SK-N-SH treated with all-trans-retinoic acid at 6 μM for 48 hours (cell line): ENCODE results near the gene CXCL3.

ENCODE experiments used
- ATAC-seq: fragments of 200-7000 bp; cut with Tn5 transposase; 3 replicates; pipeline ENCODE4 v1.9.1; 2020; ENCODE audit warnings: mild to moderate bottlenecking, moderate library complexity
- ARNTL ChIP-seq: fragments of 450-650 bp; formaldehyde crosslinking; IDR thresholded peaks from 2 replicates; pipeline ENCODE4 v1.5.0; 2020; ENCODE audit warnings: low read depth, mild to moderate bottlenecking, moderate library complexity, borderline replicate concordance
- BACH2 ChIP-seq: fragments of 250-450 bp; sonication (Bioruptor Pico); IDR thresholded peaks from 2 replicates; pipeline ENCODE4 v1.9.0; 2021; ENCODE audit warnings: mild to moderate bottlenecking, borderline replicate concordance
- CSDC2 ChIP-seq: fragments of 250-450 bp; sonication (Bioruptor Pico); IDR thresholded peaks from 2 replicates; pipeline ENCODE4 v1.5.0; 2020; ENCODE audit warnings: mild to moderate bottlenecking, moderate library complexity
- GLIS3 ChIP-seq: fragments of 250-450 bp; sonication (Bioruptor Pico); IDR thresholded peaks from 2 replicates; pipeline ENCODE4 v1.5.0; 2020; ENCODE audit warnings: mild to moderate bottlenecking, moderate library complexity
- ISL1 ChIP-seq: fragments of 250-450 bp; sonication (Bioruptor Pico); IDR thresholded peaks from 2 replicates; pipeline ENCODE4 v2.1.2; 2022; ENCODE audit warnings: mild to moderate bottlenecking, moderate library complexity
- OSR1 ChIP-seq: fragments of 250-450 bp; sonication (Bioruptor Pico); IDR thresholded peaks from 2 replicates; pipeline ENCODE4 v1.8.0; 2022; ENCODE audit warnings: moderate library complexity, mild to moderate bottlenecking, inconsistent platforms
- PPARA ChIP-seq: fragments of 250-450 bp; sonication (Bioruptor Pico); IDR thresholded peaks from 2 replicates; pipeline ENCODE4 v1.5.0; 2020; ENCODE audit warnings: mild to moderate bottlenecking, borderline replicate concordance
- RARB ChIP-seq: fragments of 250-450 bp; sonication (Bioruptor Pico); IDR thresholded peaks from 2 replicates; pipeline ENCODE4 v1.8.0; 2021; ENCODE audit warnings: mild to moderate bottlenecking, moderate library complexity
- SNAI2 ChIP-seq: fragments of 250-450 bp; sonication (Bioruptor Pico); IDR thresholded peaks from 2 replicates; pipeline ENCODE4 v1.5.0; 2020; ENCODE audit warnings: mild to moderate bottlenecking, moderate library complexity
- TCF4 ChIP-seq: fragments of 250-450 bp; sonication (Bioruptor Pico); IDR thresholded peaks from 2 replicates; pipeline ENCODE4 v1.8.0; 2021; ENCODE audit warnings: mild to moderate bottlenecking, moderate library complexity, borderline replicate concordance
- TOX ChIP-seq: fragments of 250-450 bp; sonication (Bioruptor Pico); IDR thresholded peaks from 2 replicates; pipeline ENCODE4 v1.8.0; 2021; ENCODE audit warnings: mild to moderate bottlenecking, moderate library complexity, borderline replicate concordance
- ZC3H10 ChIP-seq: fragments of 250-450 bp; sonication (Bioruptor Pico); IDR thresholded peaks from 2 replicates; pipeline ENCODE4 v1.5.1; 2021; ENCODE audit warnings: mild to moderate bottlenecking, moderate library complexity
- ZFP3 ChIP-seq: fragments of 250-450 bp; sonication (Bioruptor Pico); IDR thresholded peaks from 2 replicates; pipeline ENCODE4 v1.5.0; 2020; ENCODE audit warnings: mild to moderate bottlenecking, moderate library complexity
- ZFP30 ChIP-seq: fragments of 450-650 bp; formaldehyde crosslinking; IDR thresholded peaks from 2 replicates; pipeline ENCODE4 v1.5.0; 2022; ENCODE audit warnings: mild to moderate bottlenecking, moderate library complexity
- ZNF565 ChIP-seq: fragments of 450-650 bp; formaldehyde crosslinking; conservative IDR thresholded peaks from 2 replicates; pipeline ENCODE4 v1.5.0; 2020; ENCODE audit warnings: low read depth, mild to moderate bottlenecking, moderate library complexity
- ZNF70 ChIP-seq: fragments of 450-650 bp; formaldehyde crosslinking; IDR thresholded peaks from 2 replicates; pipeline ENCODE4 v1.5.0; 2020; ENCODE audit warnings: mild to moderate bottlenecking, moderate library complexity
- ZNF8 ChIP-seq: fragments of 450-650 bp; formaldehyde crosslinking; IDR thresholded peaks from 2 replicates; pipeline ENCODE4 v1.5.0; 2020; ENCODE audit warnings: mild to moderate bottlenecking, moderate library complexity
- TF ChIP-seq, protein P1 (sequence below): fragments of 250-450 bp; sonication (Bioruptor Pico); IDR thresholded peaks from 2 replicates; pipeline ENCODE4 v1.8.0; 2020; ENCODE audit warnings: mild to moderate bottlenecking, moderate library complexity, borderline replicate concordance
- TF ChIP-seq, protein P2 (sequence below): fragments of 250-450 bp; sonication (Bioruptor Pico); IDR thresholded peaks from 2 replicates; pipeline ENCODE4 v1.5.1; 2021; ENCODE audit warnings: mild to moderate bottlenecking, moderate library complexity
- TF ChIP-seq, protein P3 (sequence below): fragments of 250-450 bp; sonication (Bioruptor Pico); IDR thresholded peaks from 2 replicates; pipeline ENCODE4 v1.5.0; 2020; ENCODE audit warnings: mild to moderate bottlenecking, moderate library complexity
- TF ChIP-seq, protein P4 (sequence below): fragments of 250-450 bp; sonication (Bioruptor Pico); IDR thresholded peaks from 2 replicates; pipeline ENCODE4 v1.5.1; 2020; ENCODE audit warnings: low read depth, mild to moderate bottlenecking, moderate library complexity
- TF ChIP-seq, protein P5 (sequence below): fragments of 250-450 bp; sonication (Bioruptor Pico); IDR thresholded peaks from 2 replicates; pipeline ENCODE4 v1.8.0; 2021; ENCODE audit warnings: low read depth, mild to moderate bottlenecking, moderate library complexity, borderline replicate concordance

CXCL3 gene

DNA sequence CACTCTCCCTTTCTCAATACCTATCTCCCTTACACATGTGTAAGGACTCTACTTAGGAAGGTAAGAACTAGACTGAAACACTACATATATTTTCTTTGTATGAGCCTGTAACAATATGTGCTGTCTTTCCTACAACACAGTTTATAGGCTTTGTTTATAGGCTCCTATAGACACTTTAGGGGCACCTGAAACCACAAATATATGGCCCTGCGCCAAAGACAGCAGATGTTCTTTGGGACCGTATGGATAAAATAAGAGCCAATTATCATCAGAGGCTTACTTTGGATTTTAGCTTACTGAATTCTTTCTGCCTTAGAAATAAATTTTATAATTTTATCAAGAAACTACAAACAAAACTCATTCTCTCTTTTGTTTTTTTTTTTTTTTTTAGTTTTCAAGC lies 16.6 kb upstream of the CXCL3 start:
- TF ChIP-seq, protein P1, sequence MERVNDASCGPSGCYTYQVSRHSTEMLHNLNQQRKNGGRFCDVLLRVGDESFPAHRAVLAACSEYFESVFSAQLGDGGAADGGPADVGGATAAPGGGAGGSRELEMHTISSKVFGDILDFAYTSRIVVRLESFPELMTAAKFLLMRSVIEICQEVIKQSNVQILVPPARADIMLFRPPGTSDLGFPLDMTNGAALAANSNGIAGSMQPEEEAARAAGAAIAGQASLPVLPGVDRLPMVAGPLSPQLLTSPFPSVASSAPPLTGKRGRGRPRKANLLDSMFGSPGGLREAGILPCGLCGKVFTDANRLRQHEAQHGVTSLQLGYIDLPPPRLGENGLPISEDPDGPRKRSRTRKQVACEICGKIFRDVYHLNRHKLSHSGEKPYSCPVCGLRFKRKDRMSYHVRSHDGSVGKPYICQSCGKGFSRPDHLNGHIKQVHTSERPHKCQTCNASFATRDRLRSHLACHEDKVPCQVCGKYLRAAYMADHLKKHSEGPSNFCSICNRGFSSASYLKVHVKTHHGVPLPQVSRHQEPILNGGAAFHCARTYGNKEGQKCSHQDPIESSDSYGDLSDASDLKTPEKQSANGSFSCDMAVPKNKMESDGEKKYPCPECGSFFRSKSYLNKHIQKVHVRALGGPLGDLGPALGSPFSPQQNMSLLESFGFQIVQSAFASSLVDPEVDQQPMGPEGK (CRISPR knock-in tag) = no peak
- TF ChIP-seq ZNF8 = no peak
- TF ChIP-seq, protein P2, sequence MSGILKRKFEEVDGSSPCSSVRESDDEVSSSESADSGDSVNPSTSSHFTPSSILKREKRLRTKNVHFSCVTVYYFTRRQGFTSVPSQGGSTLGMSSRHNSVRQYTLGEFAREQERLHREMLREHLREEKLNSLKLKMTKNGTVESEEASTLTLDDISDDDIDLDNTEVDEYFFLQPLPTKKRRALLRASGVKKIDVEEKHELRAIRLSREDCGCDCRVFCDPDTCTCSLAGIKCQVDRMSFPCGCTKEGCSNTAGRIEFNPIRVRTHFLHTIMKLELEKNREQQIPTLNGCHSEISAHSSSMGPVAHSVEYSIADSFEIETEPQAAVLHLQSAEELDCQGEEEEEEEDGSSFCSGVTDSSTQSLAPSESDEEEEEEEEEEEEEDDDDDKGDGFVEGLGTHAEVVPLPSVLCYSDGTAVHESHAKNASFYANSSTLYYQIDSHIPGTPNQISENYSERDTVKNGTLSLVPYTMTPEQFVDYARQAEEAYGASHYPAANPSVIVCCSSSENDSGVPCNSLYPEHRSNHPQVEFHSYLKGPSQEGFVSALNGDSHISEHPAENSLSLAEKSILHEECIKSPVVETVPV (CRISPR knock-in tag) = no peak
- no peak for TF ChIP-seq ARNTL (CRISPR knock-in tag)
- no peak for TF ChIP-seq PPARA (CRISPR knock-in tag)
- no peak for TF ChIP-seq TOX (CRISPR knock-in tag)
- TF ChIP-seq, all 23 proteins: peak for 0
- no peak for ATAC-seq

DNA sequence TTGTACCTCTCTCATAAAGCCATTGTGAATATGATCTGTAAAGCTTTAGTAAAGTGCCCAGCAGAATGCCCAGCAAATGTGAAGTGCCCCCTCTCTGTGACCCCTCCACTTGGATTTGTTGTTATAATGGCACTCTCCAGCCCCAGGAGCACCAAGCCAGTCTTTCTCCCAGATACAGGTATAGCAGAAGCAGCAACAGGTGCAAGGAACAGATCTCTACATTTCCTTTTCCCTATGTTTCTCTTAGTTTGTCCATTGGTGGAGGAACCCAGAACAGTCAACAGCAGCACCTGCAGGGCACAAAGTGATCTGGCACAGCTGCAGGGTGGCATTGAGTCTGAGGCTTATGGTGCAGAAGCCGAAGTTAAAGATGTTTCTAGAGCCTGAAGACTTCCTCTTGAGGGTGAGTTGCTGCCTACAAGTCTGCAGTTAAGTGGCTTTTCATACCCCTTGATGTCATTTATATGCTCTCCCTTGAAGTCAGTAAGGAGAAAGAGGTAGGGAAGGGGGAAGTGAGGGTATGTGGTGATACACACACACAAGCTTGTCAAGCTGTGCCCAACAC lies 16.1 kb upstream of the CXCL3 start:
- TF ChIP-seq BACH2 (no peak), TOX (CRISPR knock-in tag) (no peak), OSR1 (CRISPR knock-in tag) (no peak), ZNF8 (no peak), TCF4 (no peak), ZC3H10 (CRISPR knock-in tag) (no peak), ARNTL (CRISPR knock-in tag) (no peak), ZFP30 (CRISPR knock-in tag) (no peak), RARB (CRISPR knock-in tag) (no peak), ZNF70 (CRISPR knock-in tag) (no peak), CSDC2 (CRISPR knock-in tag) (no peak), SNAI2 (CRISPR knock-in tag) (no peak), ZFP3 (CRISPR knock-in tag) (no peak), GLIS3 (CRISPR knock-in tag) (no peak), ISL1 (CRISPR knock-in tag) (no peak), ZNF565 (no peak)
- TF ChIP-seq, protein P1 (CRISPR knock-in tag) = no peak
- TF ChIP-seq, protein P3, sequence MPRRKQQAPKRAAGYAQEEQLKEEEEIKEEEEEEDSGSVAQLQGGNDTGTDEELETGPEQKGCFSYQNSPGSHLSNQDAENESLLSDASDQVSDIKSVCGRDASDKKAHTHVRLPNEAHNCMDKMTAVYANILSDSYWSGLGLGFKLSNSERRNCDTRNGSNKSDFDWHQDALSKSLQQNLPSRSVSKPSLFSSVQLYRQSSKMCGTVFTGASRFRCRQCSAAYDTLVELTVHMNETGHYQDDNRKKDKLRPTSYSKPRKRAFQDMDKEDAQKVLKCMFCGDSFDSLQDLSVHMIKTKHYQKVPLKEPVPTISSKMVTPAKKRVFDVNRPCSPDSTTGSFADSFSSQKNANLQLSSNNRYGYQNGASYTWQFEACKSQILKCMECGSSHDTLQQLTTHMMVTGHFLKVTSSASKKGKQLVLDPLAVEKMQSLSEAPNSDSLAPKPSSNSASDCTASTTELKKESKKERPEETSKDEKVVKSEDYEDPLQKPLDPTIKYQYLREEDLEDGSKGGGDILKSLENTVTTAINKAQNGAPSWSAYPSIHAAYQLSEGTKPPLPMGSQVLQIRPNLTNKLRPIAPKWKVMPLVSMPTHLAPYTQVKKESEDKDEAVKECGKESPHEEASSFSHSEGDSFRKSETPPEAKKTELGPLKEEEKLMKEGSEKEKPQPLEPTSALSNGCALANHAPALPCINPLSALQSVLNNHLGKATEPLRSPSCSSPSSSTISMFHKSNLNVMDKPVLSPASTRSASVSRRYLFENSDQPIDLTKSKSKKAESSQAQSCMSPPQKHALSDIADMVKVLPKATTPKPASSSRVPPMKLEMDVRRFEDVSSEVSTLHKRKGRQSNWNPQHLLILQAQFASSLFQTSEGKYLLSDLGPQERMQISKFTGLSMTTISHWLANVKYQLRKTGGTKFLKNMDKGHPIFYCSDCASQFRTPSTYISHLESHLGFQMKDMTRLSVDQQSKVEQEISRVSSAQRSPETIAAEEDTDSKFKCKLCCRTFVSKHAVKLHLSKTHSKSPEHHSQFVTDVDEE = no peak
- TF ChIP-seq, protein P4, sequence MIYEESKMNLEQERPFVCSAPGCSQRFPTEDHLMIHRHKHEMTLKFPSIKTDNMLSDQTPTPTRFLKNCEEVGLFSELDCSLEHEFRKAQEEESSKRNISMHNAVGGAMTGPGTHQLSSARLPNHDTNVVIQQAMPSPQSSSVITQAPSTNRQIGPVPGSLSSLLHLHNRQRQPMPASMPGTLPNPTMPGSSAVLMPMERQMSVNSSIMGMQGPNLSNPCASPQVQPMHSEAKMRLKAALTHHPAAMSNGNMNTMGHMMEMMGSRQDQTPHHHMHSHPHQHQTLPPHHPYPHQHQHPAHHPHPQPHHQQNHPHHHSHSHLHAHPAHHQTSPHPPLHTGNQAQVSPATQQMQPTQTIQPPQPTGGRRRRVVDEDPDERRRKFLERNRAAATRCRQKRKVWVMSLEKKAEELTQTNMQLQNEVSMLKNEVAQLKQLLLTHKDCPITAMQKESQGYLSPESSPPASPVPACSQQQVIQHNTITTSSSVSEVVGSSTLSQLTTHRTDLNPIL (CRISPR knock-in tag) = no peak
- TF ChIP-seq, protein P5, sequence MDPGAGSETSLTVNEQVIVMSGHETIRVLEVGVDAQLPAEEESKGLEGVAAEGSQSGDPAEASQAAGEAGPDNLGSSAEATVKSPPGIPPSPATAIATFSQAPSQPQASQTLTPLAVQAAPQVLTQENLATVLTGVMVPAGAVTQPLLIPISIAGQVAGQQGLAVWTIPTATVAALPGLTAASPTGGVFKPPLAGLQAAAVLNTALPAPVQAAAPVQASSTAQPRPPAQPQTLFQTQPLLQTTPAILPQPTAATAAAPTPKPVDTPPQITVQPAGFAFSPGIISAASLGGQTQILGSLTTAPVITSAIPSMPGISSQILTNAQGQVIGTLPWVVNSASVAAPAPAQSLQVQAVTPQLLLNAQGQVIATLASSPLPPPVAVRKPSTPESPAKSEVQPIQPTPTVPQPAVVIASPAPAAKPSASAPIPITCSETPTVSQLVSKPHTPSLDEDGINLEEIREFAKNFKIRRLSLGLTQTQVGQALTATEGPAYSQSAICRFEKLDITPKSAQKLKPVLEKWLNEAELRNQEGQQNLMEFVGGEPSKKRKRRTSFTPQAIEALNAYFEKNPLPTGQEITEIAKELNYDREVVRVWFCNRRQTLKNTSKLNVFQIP (CRISPR knock-in tag) = no peak
- no peak for ATAC-seq
